Colonic mucosa (tissue), 4 donors: ENCODE results near the gene COL18A1. TPM values are rescaled to one million over a fixed set of nuclear protein-coding genes. Genes with fewer than 3 reads are reported as not detected.

Experiments
- DNase-seq: peaks from one replicate; pipeline ENCODE4 v3.0.0-alpha.2; 2020
- H3K27ac ChIP-seq: fragments of 200-600 bp; one replicate; pipeline ENCODE4 v1.8.0; 2021
- H3K27me3 ChIP-seq: fragments of 200-600 bp; one replicate; pipeline ENCODE4 v1.8.0; 2021
- H3K36me3 ChIP-seq: fragments of 200-600 bp; one replicate; pipeline ENCODE4 v1.8.0; 2021
- H3K4me1 ChIP-seq: fragments of 200-600 bp; one replicate; pipeline ENCODE4 v1.8.0; 2021; ENCODE audit warnings: mild to moderate bottlenecking
- H3K4me3 ChIP-seq: fragments of 200-600 bp; one replicate; pipeline ENCODE4 v1.8.0; 2021
- H3K9ac ChIP-seq, 2 donors: one replicate each; pipeline ENCODE4 v1.7.0; 2013; ENCODE audit warnings: control low read depth in 2 of 2, low read depth in 2 of 2, low read length in 2 of 2
- H3K9me3 ChIP-seq: fragments of 200-600 bp; one replicate; pipeline ENCODE4 v1.8.0; 2021
- intact Hi-C: fragments of 100-400 bp; cut with DNase I; formaldehyde crosslinking; loops from one replicate; pipeline ENCODE4 v1.14.1; 2022
- total RNA-seq, 2 donors: library from RNA; stranded (reverse); fragmentation: NEBNext Ultra II Directional in 1 of 2; extraction: Animal tissue kit (Norgen Biotek cat#: 25700) in 1 of 2; gene quantifications; one replicate each; pipeline ENCODE4 v1.2.1, GENCODE V29; 2021
- TF ChIP-seq, protein P1 (sequence below): fragments of 200-600 bp; IDR thresholded peaks from one replicate; pipeline ENCODE4 v1.8.0; 2022; ENCODE audit warnings: antibody characterized with exemption, mild to moderate bottlenecking
- donor health status: healthy.
- donor health status: DM: no; HTN: no; CAD: no.
- donor health status: DM: no; HTN: no; CAD: no.

COL18A1 gene
- total RNA-seq, 2 donors from 2014 or later, result 8.4 to 22.3 TPM

DNA sequence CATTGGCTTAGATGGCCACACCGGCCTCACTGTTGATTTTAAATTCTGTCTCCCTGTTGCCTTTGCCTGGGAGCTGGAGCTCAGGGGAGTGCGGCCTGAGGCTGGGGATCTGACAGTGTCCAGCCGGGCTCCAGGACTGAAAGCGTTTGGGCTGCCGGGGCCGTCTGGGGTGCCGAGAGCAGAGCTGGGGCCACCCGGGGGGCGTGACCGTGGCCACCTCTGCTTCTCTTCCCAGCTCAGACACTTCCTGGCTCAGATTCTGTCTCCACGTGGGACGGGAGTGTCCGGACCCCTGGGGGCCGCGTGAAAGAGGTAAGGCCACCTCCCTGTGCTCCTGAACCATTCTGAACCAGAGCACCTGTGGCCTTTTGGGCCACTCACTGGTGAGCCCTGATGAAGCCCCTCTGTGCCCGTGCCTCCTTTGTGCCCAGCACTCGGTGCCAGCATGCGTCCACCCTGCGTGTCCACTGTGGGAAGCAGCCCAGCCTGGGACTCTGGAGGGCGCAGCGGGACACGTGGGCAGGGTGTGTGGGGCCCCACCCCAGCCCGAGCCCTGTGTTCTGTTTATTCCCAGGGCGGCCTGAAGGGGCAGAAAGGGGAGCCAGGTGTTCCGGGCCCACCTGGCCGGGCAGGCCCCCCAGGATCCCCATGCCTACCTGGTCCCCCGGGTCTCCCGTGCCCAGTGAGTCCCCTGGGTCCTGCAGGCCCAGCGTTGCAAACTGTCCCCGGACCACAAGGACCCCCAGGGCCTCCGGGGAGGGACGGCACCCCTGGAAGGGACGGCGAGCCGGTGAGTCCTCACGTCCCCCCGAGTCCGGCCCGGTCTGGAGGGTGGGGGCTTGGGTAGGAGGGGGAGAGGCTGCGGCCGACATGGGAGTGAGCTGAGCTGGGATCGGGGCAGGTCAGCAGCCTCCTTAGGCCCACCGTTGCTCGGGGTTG is 72.5 kb downstream of the COL18A1 start:
- H3K36me3 ChIP-seq, result no peaks in the 10 kb centered on the region
- no peak overlapping the region for H3K4me3 ChIP-seq
- no peak for DNase-seq

DNA sequence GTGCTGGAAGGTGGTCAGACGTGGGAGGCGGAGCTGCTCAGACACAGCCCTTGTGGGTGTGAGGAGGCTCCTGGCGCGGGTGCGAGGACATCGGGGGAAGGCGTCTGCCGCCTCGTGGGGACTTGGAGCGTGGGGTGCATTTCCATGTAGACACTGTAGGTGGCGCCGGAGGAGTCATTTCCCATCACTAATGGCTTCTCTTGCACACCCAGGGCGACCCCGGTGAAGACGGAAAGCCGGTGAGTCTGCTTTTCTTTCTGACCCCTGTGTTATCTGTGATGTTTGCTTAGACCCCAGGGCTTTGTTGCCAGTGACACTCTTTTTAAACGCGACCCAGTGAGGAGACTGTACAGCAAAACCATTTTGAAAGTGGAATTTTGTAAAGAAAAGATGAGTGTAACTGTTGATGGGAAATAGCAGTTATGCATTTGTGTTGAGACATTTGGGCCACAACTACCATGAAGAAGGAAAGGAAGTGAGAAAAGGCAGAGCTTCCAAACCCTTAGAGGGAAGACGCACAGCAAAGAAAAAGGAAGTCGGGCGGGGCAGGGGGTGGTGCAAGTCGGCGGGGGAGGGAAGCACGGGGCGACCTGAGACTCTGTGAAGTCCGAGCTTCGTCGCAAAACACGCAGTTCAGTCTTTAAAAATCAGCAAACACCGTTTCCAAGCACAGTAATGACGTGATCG is 73.3 kb downstream of the COL18A1 start:
- H3K4me1 ChIP-seq, result no peaks in the 10 kb centered on the region
- H3K9me3 ChIP-seq, result no peaks in the 10 kb centered on the region
- peak overlapping the region; percentile 3 to 26 for H3K9ac ChIP-seq
- no peaks in the 10 kb centered on the region for H3K36me3 ChIP-seq
- TF ChIP-seq, protein P1, sequence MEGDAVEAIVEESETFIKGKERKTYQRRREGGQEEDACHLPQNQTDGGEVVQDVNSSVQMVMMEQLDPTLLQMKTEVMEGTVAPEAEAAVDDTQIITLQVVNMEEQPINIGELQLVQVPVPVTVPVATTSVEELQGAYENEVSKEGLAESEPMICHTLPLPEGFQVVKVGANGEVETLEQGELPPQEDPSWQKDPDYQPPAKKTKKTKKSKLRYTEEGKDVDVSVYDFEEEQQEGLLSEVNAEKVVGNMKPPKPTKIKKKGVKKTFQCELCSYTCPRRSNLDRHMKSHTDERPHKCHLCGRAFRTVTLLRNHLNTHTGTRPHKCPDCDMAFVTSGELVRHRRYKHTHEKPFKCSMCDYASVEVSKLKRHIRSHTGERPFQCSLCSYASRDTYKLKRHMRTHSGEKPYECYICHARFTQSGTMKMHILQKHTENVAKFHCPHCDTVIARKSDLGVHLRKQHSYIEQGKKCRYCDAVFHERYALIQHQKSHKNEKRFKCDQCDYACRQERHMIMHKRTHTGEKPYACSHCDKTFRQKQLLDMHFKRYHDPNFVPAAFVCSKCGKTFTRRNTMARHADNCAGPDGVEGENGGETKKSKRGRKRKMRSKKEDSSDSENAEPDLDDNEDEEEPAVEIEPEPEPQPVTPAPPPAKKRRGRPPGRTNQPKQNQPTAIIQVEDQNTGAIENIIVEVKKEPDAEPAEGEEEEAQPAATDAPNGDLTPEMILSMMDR, result peak; percentile 88
- intact Hi-C loops, result loop anchor here (5.0 kb wide), 1 partner anchor 119 kb away; no protein-coding TSS in a partner anchor
- no peak overlapping the region for H3K4me3 ChIP-seq
- H3K27ac ChIP-seq, result peak overlapping the region; percentile 23
- peak; percentile 68 for DNase-seq
- no peaks in the 10 kb centered on the region for H3K27me3 ChIP-seq

More for the DNA sequence above, 72.5 kb downstream of the COL18A1 start:
- TF ChIP-seq, protein P1, result no peak
- peak overlapping the region; percentile 23 for H3K27ac ChIP-seq
- no peaks in the 10 kb centered on the region for H3K4me1 ChIP-seq
- H3K27me3 ChIP-seq, result no peaks in the 10 kb centered on the region
- H3K9ac ChIP-seq, result no peak overlapping the region
- H3K9me3 ChIP-seq, result no peaks in the 10 kb centered on the region
- intact Hi-C loops, result loop anchor here (5.0 kb wide), 1 partner anchor 120 kb away; no protein-coding TSS in a partner anchor

DNA sequence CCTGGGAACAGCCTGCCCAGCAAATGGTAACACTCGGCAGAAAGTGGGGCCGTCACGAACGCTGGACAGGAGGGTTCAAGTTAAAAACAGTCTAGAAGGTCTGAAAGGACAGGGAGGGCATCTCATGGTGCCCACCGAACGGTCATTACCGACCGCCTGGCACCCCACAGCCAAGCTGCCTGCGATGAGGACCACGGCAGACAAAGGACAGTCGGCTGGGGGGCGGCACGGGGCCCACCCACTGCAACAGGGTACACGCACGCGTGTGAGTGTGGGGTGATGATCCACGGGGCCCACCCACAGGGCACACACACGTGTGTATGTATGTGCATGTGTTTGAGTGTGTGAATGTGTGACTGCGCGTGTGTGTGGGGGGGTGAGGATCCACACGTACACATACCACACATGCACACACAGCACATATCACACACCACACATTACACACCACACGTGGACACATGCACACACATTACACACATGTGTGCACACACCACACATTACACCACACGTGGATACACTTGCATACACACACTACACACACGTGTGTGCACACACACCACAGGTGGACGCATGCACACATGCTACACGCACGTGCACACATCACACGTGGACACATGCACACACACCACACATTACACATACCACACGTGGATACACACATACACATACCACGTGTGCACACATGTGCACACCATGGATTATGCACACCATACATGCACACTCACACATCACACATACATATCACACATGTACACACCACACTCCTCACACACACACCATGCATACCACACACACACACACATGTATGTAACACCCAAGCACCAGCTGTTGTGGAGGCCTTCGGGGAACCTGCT is 74.1 kb downstream of the COL18A1 start:
- Histone ChIP-seq H3K9me3 (no peaks in the 10 kb centered on the region), H3K27ac (peak overlapping the region; percentile 23), H3K36me3 (no peaks in the 10 kb centered on the region), H3K9ac (peak overlapping the region; percentile 26 to 35), H3K27me3 (no peaks in the 10 kb centered on the region), H3K4me1 (no peaks in the 10 kb centered on the region), H3K4me3 (no peak overlapping the region)
- DNase-seq, result no peak
- TF ChIP-seq, protein P1, result no peak
- intact Hi-C loops, result loop anchor here (5.0 kb wide), 1 partner anchor 118 kb away; no protein-coding TSS in a partner anchor

DNA sequence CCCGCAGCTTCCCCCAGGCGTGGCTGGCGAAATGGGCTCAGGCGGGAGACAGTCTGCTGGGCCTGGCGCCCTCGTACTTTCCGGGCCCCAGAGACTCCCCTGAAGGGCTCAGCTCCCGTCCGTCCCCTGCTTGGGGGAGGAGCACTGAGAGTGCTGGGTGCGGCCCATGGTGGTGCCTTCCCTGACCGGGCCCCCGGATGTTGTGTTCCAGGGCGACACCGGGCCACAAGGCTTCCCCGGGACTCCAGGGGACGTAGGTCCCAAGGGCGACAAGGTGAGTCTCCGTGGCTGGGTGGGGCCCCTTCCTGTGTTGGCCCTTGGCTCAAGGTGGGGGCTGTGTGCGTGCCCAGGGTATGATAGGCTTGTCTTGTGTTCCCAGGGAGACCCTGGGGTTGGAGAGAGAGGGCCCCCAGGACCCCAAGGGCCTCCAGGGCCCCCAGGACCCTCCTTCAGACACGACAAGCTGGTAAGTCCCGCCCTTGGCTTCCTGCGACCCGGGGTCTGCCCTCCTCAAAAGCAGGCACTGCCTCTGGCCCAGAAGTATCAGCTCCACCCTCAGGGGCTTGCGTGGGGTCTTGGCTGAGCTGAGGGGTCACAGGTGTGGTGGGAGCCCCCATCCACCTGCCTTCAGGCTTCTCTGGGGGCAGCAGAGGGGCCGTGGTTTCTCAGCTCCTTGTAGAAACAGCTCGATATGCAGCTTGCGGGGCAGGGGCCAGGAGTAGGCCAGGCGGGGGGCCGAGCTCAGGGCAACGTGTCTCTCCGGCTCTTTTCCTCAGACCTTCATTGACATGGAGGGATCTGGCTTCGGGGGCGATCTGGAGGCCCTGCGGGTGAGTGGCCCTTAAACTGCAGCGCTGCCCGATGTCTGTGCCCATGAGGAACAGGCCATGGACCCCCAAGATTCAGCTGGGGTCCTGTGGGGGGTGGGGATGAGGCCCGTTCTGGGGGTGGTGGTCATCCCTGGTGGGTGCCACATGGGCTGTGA is 75.0 kb downstream of the COL18A1 start:
- no peaks in the 10 kb centered on the region for H3K4me1 ChIP-seq
- no peaks in the 10 kb centered on the region for H3K9me3 ChIP-seq
- no peak overlapping the region for H3K4me3 ChIP-seq
- H3K27ac ChIP-seq, result no peak overlapping the region
- H3K9ac ChIP-seq, result no peak overlapping the region
- TF ChIP-seq, protein P1, result no peak
- H3K27me3 ChIP-seq, result no peaks in the 10 kb centered on the region
- no peaks in the 10 kb centered on the region for H3K36me3 ChIP-seq
- intact Hi-C loops, result loop anchor here (5.0 kb wide), 1 partner anchor 117 kb away; no protein-coding TSS in a partner anchor
- no peak for DNase-seq
